Small intestine (tissue), 7 donors: ENCODE measurements around the gene SDF4. TPM values are rescaled to one million over a fixed set of nuclear protein-coding genes. Genes with fewer than 3 reads are reported as not detected.

ENCODE experiments used
- DNase-seq, 2 donors: peaks; one replicate each; pipeline versions ENCODE4 v3.0.0 to v3.0.0-alpha.2; 2013
- FAIRE-seq: peaks from 2 replicates; lab custom pipeline; 2012; peaks lifted over from hg19 to GRCh38; lab: Jason Lieb, UNC
- H3K27ac ChIP-seq, 3 donors: one replicate each; pipeline ENCODE4 v1.5.1; 2013; ENCODE audit warnings: low read length in 2 of 3, mild to moderate bottlenecking in 2 of 3, control low read depth in 1 of 3, inconsistent platforms in 1 of 3, low read depth in 1 of 3, moderate library complexity in 1 of 3
- H3K27me3 ChIP-seq, 3 donors: one replicate each; pipeline ENCODE4 v1.6.1; 2013; ENCODE audit warnings: low read length in 3 of 3, inconsistent platforms in 1 of 3; ENCODE audit not compliant: control insufficient read depth in 3 of 3, insufficient read depth in 3 of 3
- H3K36me3 ChIP-seq, 3 donors: one replicate each; pipeline ENCODE4 v1.6.1; 2013; ENCODE audit warnings: low read length in 3 of 3, inconsistent platforms in 1 of 3, low read depth in 1 of 3, mild to moderate bottlenecking in 1 of 3, moderate library complexity in 1 of 3; ENCODE audit not compliant: control insufficient read depth in 3 of 3, insufficient read depth in 2 of 3
- H3K4me1 ChIP-seq, 3 donors: one replicate each; pipeline ENCODE4 v1.6.1; 2013; ENCODE audit warnings: low read length in 2 of 3, inconsistent platforms in 1 of 3, low read depth in 1 of 3, mild to moderate bottlenecking in 1 of 3, moderate library complexity in 1 of 3; ENCODE audit not compliant: control insufficient read depth in 3 of 3, insufficient read depth in 2 of 3
- H3K4me3 ChIP-seq, 3 donors: one replicate each; pipeline ENCODE4 v1.5.1; 2013; ENCODE audit warnings: low read length in 3 of 3, control low read depth in 1 of 3, inconsistent platforms in 1 of 3, low read depth in 1 of 3, mild to moderate bottlenecking in 1 of 3, moderate library complexity in 1 of 3
- H3K9me3 ChIP-seq, 2 donors: one replicate each; pipeline ENCODE4 v1.6.1; 2013; ENCODE audit warnings: low read depth in 1 of 2, low read length in 1 of 2; ENCODE audit not compliant: control insufficient read depth in 2 of 2, insufficient read depth in 1 of 2
- WGBS, 3 donors: extraction: QIAGEN DNeasy Blood & Tissue Kit; methylation state at CpG; one replicate each; pipeline ENCODE4 v1.1.7; 2013; 5-methylcytosine and 5-hydroxymethylcytosine counted together
- polyA plus RNA-seq, 4 donors: library from polyadenylated mRNA; stranded (reverse) in 3 of 4; unstranded in 1 of 4; fragments of 200-250 nt in 3 of 4; fragments of 120-200 nt in 1 of 4; gene quantifications; one replicate each; pipeline versions ENCODE4 v1.2.1 to v1.2.3, GENCODE V29; 2013
- donor health status: healthy with polysubstance abuse.
- donor health status: control.
- donor health status: control.
- donor health status: Bipolar disorder and iron deficiency.
- donor health status: healthy.

SDF4 gene
- polyA plus RNA-seq, 4 donors = 91.2 to 190 (median 151) TPM

DNA sequence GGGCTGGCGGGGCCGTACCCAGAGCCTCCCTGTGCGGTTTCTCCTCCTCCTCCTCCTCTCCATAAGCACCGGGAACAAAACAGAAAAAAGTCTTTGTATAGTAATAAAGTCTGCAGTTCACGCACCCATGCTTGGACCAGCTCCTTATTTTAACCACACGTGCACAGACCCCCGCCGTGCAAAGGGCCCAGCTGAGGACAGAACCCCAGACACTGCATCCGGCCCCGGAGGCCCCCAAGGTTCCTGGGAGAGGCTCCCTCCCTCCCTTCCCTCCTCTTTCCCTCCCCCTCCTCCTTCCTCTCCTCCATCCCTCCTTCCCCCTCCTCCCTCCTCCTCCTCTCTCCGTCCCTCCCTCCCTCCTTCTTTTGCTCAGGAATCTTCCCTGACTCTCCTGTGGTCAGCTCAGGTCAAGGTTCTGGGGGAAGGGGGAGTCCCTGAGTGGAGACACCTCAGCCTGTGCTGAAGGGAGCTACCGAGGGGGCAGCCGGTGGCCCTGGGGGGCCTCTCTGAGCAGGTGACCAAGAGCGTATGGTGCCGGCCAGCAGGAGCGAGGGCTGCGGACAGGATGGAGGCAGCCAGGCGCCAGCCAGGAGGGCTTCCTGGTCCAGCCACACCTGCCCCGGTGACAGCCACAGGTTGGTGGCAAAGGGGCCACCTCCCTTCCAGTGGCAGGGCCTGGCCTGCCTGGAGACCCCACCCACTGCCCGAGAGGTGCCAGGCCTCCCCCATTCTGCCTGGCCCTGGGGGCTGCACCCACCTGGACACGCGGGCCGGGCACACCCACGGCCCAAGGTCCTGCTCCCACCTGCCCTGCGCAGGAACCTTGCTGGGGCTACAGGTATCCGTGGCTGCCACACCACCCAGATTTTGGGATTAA lies 61.3 kb downstream of the SDF4 start:
- Histone ChIP-seq H3K27ac (no peak overlapping the region), H3K36me3 (peaks cover 0 to 63% (median 0%) of the 10 kb centered on the region in 3 donors), H3K27me3 (peaks cover 0 to 16% (median 3%) of the 10 kb centered on the region in 3 donors), H3K9me3 (no peaks in the 10 kb centered on the region), H3K4me1 (peaks cover 0 to 36% (median 2%) of the 10 kb centered on the region in 3 donors), H3K4me3 (no peak overlapping the region)
- FAIRE-seq (no peak), DNase-seq (no peak)
- 39 to 52% (median 43%) methylated on average over 23 to 26 of the region's 26 CpGs for whole genome bisulfite sequencing, 3 donors

DNA sequence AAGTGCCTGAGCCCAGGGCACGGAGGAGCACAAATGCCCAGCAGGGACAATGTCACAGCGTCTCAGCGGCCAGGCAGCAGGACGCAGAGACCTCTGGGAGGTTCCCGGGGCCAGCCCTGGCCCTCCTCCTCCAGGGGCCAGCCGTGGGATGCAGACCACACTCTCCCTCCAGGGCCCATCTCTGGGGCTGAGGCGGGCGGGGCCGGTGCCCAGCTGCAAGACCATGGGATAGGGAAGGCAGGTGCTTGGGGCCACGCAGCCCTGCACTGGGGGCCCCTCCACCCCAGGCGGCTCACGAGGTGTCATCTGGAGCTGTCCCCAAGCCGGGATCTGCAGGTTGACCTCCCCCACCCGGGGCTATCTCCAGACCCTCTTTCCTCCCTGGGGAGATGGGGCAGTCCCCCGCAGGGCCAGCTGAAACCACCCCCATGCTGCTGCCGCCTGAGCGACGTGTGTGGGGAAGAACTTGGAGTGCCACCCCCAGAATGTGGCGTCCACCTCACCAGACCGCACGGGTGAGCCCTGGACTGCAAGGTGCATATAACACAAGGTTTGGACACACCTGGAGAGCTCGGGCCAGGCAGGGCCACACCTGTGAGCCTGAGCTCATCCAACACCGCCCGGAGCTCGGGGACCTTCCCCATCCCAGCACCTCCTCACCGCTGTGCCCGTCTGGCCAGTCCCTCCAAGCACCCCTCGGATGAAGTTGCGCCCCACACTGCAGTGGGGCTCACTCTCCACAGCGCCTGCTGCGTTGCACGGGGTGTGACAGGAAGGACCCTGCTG lies 62.2 kb downstream of the SDF4 start:
- Histone ChIP-seq H3K27me3 (peaks cover 0 to 16% (median 3%) of the 10 kb centered on the region in 3 donors), H3K9me3 (no peaks in the 10 kb centered on the region), H3K27ac (no peak overlapping the region), H3K4me3 (no peak overlapping the region), H3K4me1 (peaks cover 0 to 41% (median 2%) of the 10 kb centered on the region in 3 donors), H3K36me3 (peaks cover 0 to 69% (median 0%) of the 10 kb centered on the region in 3 donors)
- peak in 1 of 2 donors; percentile 22 for DNase-seq
- no peak for FAIRE-seq
- 55 to 65% (median 62%) methylated on average over 21 to 32 of the region's 32 CpGs for WGBS, 3 donors

DNA sequence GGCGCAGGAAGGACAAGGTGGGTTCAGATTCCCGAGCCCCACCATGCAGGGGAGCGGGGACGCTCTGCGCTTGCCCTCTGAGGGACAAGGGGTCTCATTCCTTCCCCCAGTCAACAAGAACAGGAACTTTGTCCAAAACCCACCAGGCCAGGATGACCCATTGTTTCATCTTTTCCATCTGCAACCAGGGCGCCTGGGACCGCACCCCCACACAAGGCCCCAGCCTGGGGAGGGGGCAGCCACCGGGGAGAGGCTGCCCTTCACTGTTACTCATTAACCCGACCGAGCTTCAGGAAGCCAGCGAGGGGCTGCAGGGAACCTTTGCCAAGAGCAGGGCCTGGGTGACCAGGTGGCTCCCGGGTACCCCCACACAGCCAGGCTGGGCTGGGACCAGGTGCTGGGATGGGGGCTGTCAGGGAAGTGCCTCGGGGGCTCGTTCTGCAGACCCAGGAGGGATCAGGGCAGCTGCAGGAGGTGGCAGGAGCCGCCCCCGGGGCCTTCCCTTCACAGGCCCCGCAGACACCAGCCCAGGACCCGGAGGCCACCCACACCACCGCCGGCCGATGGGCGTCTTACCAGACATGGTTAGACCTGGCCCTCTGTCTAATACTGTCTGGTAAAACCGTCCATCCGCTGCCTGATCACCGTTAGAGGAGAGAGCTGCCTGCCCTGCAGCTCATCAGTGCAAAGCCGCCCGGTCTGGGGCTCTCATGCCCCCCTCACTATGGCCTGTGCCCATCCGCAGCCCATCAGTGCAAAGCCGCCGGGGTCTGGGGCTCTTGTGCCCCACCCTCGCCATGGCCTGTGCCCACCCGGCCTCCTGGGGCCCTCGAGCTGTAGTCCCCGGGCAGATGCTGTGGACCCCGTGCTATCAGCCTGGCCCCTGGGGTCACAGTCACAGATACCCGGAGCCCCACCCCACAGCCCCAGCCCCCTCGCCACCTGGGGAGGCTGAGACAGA lies 63.1 kb downstream of the SDF4 start:
- no peaks in the 10 kb centered on the region for H3K9me3 ChIP-seq
- FAIRE-seq = no peak
- WGBS, 3 donors = 60 to 71% (median 66%) methylated on average over 33 to 37 of the region's 37 CpGs
- peaks cover 0 to 71% (median 0%) of the 10 kb centered on the region in 3 donors for H3K36me3 ChIP-seq
- H3K27me3 ChIP-seq = peaks cover 0 to 13% (median 3%) of the 10 kb centered on the region in 3 donors
- H3K4me1 ChIP-seq = peaks cover 0 to 41% (median 2%) of the 10 kb centered on the region in 3 donors
- DNase-seq = peak in 1 of 2 donors; percentile 59
- H3K4me3 ChIP-seq = no peak overlapping the region
- H3K27ac ChIP-seq = no peak overlapping the region

DNA sequence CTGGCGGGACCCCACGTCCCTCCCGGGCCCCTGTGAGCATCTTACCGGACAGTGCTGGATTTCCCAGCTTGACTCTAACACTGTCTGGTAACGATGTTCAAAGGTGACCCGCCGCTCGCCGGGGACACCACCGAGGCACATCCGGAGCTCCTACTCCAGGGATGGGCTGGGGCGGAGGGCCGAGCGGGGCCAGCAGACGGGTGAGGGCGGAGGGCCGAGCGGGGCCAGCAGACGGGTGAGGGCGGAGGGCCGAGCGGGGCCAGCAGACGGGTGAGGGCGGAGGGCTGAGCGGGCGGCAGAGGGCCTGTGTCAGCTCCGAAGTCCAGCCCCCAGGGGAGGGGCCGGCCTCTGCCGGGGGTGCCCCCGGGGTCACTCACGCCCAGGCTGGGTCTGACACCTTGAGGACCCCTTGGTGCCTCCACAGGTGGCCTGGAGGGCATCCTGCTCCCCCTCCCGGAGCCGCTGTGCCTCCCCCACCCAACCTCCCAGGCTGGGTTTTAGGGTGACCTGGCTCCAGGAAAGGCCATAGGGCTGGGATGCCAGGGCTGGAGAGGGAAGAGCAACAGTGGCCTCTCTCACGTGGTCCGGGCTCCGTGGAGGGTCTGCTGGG lies 63.9 kb downstream of the SDF4 start:
- no peak for FAIRE-seq
- peak overlapping the region in 1 of 3 donors; percentile 35 for H3K27ac ChIP-seq
- H3K36me3 ChIP-seq = peaks cover 0 to 69% (median 0%) of the 10 kb centered on the region in 3 donors
- peak in 1 of 2 donors; percentile 25 for DNase-seq
- 40 to 68% (median 58%) methylated on average over 26 to 36 of the region's 36 CpGs for WGBS, 3 donors
- no peaks in the 10 kb centered on the region for H3K9me3 ChIP-seq
- H3K4me3 ChIP-seq = peak overlapping the region in 1 of 3 donors; percentile 19
- H3K27me3 ChIP-seq = peaks cover 0 to 5% (median 1%) of the 10 kb centered on the region in 3 donors
- peaks cover 0 to 35% (median 2%) of the 10 kb centered on the region in 3 donors for H3K4me1 ChIP-seq

DNA sequence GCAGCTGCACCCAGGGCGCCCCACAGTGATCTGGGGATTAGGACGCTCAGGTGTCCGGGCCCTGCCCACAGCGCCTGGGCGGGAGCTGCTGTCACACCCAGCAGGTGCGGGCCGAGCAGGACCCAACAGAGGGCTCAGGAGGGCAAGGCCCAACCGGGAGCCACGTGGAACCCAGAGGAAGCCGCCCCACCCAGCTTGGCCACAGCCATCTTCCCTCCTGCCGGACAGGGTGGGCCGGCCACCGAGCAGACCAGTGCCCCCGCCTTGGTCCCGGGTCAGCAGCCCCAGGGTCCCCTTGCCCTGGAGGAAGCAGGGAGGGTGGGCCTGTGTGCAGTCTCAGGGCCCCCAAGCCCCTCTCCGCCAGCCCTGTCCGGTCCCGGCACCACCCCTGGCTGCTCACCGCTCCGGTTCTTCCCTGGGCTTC lies 64.4 kb downstream of the SDF4 start:
- Histone ChIP-seq H3K9me3 (no peaks in the 10 kb centered on the region), H3K4me1 (peaks cover 0 to 35% (median 2%) of the 10 kb centered on the region in 3 donors), H3K36me3 (peaks cover 0 to 68% (median 0%) of the 10 kb centered on the region in 3 donors), H3K27ac (peak overlapping the region in 1 of 3 donors; percentile 35), H3K27me3 (peaks cover 0 to 2% (median 0%) of the 10 kb centered on the region in 3 donors), H3K4me3 (peak overlapping the region in 2 of 3 donors; percentile 28 to 75)
- DNase-seq (peak; percentile 71 to 83), FAIRE-seq (no peak)
- 34 to 55% (median 41%) methylated on average over 16 to 20 of the region's 20 CpGs for WGBS, 3 donors

Other genes with a start within 250 kb of the SDF4 start
- 1 to 10 TPM in 1 of 4 donors, under 1 TPM in 2, not detected in 1; 0.22 to 1.6 (median 0.30) TPM for gene PERM1, start 249.9 kb downstream of the SDF4 start, polyA plus RNA-seq
- gene HES4, start 231.9 kb downstream of the SDF4 start, polyA plus RNA-seq = 1 to 10 TPM in 3 of 4 donors, under 1 TPM in 1; 0.89 to 8.2 (median 5.3) TPM
- gene ISG15, start 218.5 kb downstream of the SDF4 start, polyA plus RNA-seq = 100 to 1,000 TPM in 2 of 4 donors, 10 to 100 TPM in 2; 21.1 to 282 (median 182) TPM
- 100 to 1,000 TPM in 1 of 4 donors, 10 to 100 TPM in 3; 13.2 to 104 (median 19.9) TPM for gene AGRN, start 211.9 kb downstream of the SDF4 start, polyA plus RNA-seq
- gene RNF223, start 157.7 kb downstream of the SDF4 start, polyA plus RNA-seq = under 1 TPM in 3 of 4 donors, not detected in 1; 0.15 to 0.45 (median 0.18) TPM
- 10 to 100 TPM in 3 of 4 donors, 1 to 10 TPM in 1; 9.2 to 19.0 (median 12.6) TPM for gene C1orf159, start 115.9 kb downstream of the SDF4 start, polyA plus RNA-seq
- under 1 TPM in 2 of 4 donors, not detected in 2; 0.21 to 0.36 TPM for gene TTLL10, start 58.1 kb downstream of the SDF4 start, polyA plus RNA-seq
- 1 to 10 TPM in 2 of 4 donors, under 1 TPM in 1, not detected in 1; 0.47 to 5.9 (median 1.8) TPM for gene TNFRSF18, start 25.4 kb downstream of the SDF4 start, polyA plus RNA-seq
- 1 to 10 TPM in 3 of 4 donors, not detected in 1; 1.2 to 3.5 (median 3.1) TPM for gene TNFRSF4, start 17.8 kb downstream of the SDF4 start, polyA plus RNA-seq
- 10 to 100 TPM in 2 of 4 donors, 1 to 10 TPM in 2; 2.7 to 13.7 (median 6.8) TPM for gene B3GALT6, start 236 bp upstream of the SDF4 start, polyA plus RNA-seq
- 100 to 1,000 TPM in 2 of 4 donors, 10 to 100 TPM in 2; 10.6 to 203 (median 98.5) TPM for gene C1QTNF12, start 14.7 kb upstream of the SDF4 start, polyA plus RNA-seq
- gene UBE2J2, start 41.9 kb upstream of the SDF4 start, polyA plus RNA-seq = 10 to 100 TPM; 45.9 to 67.0 (median 60.7) TPM
- gene SCNN1D, start 48.4 kb upstream of the SDF4 start, polyA plus RNA-seq = 10 to 100 TPM in 2 of 4 donors, 1 to 10 TPM in 2; 5.2 to 37.1 (median 17.2) TPM
- gene ACAP3, start 75.9 kb upstream of the SDF4 start, polyA plus RNA-seq = 10 to 100 TPM; 28.6 to 71.1 (median 50.6) TPM
- 10 to 100 TPM; 15.0 to 22.7 (median 18.4) TPM for gene PUSL1, start 76.6 kb upstream of the SDF4 start, polyA plus RNA-seq
- gene INTS11, start 92.7 kb upstream of the SDF4 start, polyA plus RNA-seq = 100 to 1,000 TPM in 3 of 4 donors, 10 to 100 TPM in 1; 94.9 to 331 (median 186) TPM
- 10 to 100 TPM; 18.5 to 71.3 (median 45.1) TPM for gene CPTP, start 92.8 kb upstream of the SDF4 start, polyA plus RNA-seq
- under 1 TPM; 0.33 to 0.99 (median 0.63) TPM for gene TAS1R3, start 99.3 kb upstream of the SDF4 start, polyA plus RNA-seq
- 10 to 100 TPM; 46.7 to 88.8 (median 61.3) TPM for gene DVL1, start 117.4 kb upstream of the SDF4 start, polyA plus RNA-seq
- gene MXRA8, start 126.6 kb upstream of the SDF4 start, polyA plus RNA-seq = 100 to 1,000 TPM in 1 of 4 donors, 10 to 100 TPM in 1, 1 to 10 TPM in 2; 2.7 to 538 (median 14.7) TPM
- 100 to 1,000 TPM in 3 of 4 donors, 10 to 100 TPM in 1; 88.1 to 382 (median 297) TPM for gene AURKAIP1, start 143.2 kb upstream of the SDF4 start, polyA plus RNA-seq
- gene CCNL2, start 167.3 kb upstream of the SDF4 start, polyA plus RNA-seq = 100 to 1,000 TPM in 3 of 4 donors, 10 to 100 TPM in 1; 71.9 to 224 (median 198) TPM
- 100 to 1,000 TPM; 135 to 221 (median 167) TPM for gene MRPL20, start 175.3 kb upstream of the SDF4 start, polyA plus RNA-seq
- gene ANKRD65, start 189.3 kb upstream of the SDF4 start, polyA plus RNA-seq = 1 to 10 TPM; 1.1 to 1.7 (median 1.5) TPM
- 100 to 1,000 TPM in 1 of 4 donors, 10 to 100 TPM in 1, 1 to 10 TPM in 1, under 1 TPM in 1; 0.67 to 122 (median 6.9) TPM for gene VWA1, start 203.7 kb upstream of the SDF4 start, polyA plus RNA-seq
- gene ATAD3C, start 217.7 kb upstream of the SDF4 start, polyA plus RNA-seq = 1 to 10 TPM in 1 of 4 donors, under 1 TPM in 2, not detected in 1; 0.27 to 1.5 (median 0.66) TPM
- gene ATAD3B, start 239.8 kb upstream of the SDF4 start, polyA plus RNA-seq = 10 to 100 TPM; 17.4 to 34.5 (median 19.4) TPM